PC-9 (cell line): ENCODE results near the gene USP21. TPM values are rescaled to one million over a fixed set of nuclear protein-coding genes. Genes with fewer than 3 reads are reported as not detected.
A peak's percentile ranks its signal among the peaks of the same experiment; 100 is the strongest.

ENCODE experiments used
- BruUV-seq: library from RNA; stranded (reverse); fragments of 400-500 nt; replicated peaks from 2 replicates; lab custom pipeline; 2021; lab: Mats Ljungman, UMichigan
- CTCF ChIA-PET: fragments of 300-600 bp; sonication (Branson Sonifier 250); formaldehyde crosslinking; loops from one replicate; lab custom pipeline; 2022; ENCODE audit warnings: antibody characterized with exemption; lab: Charles Lee
- POLR2A ChIA-PET: fragments of 300-600 bp; sonication (Branson Sonifier 250); formaldehyde crosslinking; loops from one replicate; lab custom pipeline; 2022; ENCODE audit warnings: antibody characterized with exemption; ENCODE audit not compliant: unreplicated experiment; lab: Charles Lee
- DNase-seq, 2 experiments: peaks; one replicate each; pipeline versions ENCODE4 v3.0.0 to v3.0.0-alpha.2; 2015 to 2022; ENCODE audit warnings: mixed read lengths in 1 of 2
- H2AFZ ChIP-seq: fragments of 200-600 bp; sonication (generic); 2 replicates; pipeline ENCODE4 v1.8.1; 2017; ENCODE audit warnings: antibody characterized with exemption
- H3F3A ChIP-seq: fragments of 200-600 bp; sonication (generic); 2 replicates; pipeline ENCODE4 v1.8.1; 2017; ENCODE audit warnings: antibody characterized with exemption, mild to moderate bottlenecking, low read depth; ENCODE audit not compliant: insufficient read depth
- H3K27ac ChIP-seq: fragments of 200-600 bp; sonication (generic); 2 replicates; pipeline ENCODE4 v1.6.1; 2016; ENCODE audit warnings: mixed run types
- H3K27me3 ChIP-seq: fragments of 200-600 bp; sonication (generic); 2 replicates; pipeline ENCODE4 v1.6.1; 2016; ENCODE audit warnings: low read depth, mixed run types; ENCODE audit not compliant: insufficient read depth
- H3K36me3 ChIP-seq: fragments of 200-600 bp; sonication (generic); 2 replicates; pipeline ENCODE4 v1.6.1; 2016; ENCODE audit warnings: low read depth, mixed run types
- H3K4me1 ChIP-seq: fragments of 200-600 bp; sonication (generic); replicated peaks from 2 replicates; pipeline ENCODE4 v1.6.1; 2016; ENCODE audit warnings: mixed run types; ENCODE audit not compliant: insufficient read depth
- H3K4me2 ChIP-seq: fragments of 200-600 bp; sonication (generic); 2 replicates; pipeline ENCODE4 v1.6.1; 2017; ENCODE audit warnings: mixed run types
- H3K4me3 ChIP-seq: fragments of 200-600 bp; sonication (generic); 2 replicates; pipeline ENCODE4 v1.6.1; 2016; ENCODE audit warnings: mixed run types
- H3K79me2 ChIP-seq: fragments of 200-600 bp; sonication (generic); 2 replicates; pipeline ENCODE4 v1.6.1; 2017; ENCODE audit warnings: low read depth, mixed run types
- H3K9me2 ChIP-seq: fragments of 200-600 bp; sonication (generic); 2 replicates; pipeline ENCODE4 v1.8.1; 2017; ENCODE audit warnings: mild to moderate bottlenecking; ENCODE audit not compliant: insufficient read depth
- H3K9me3 ChIP-seq: fragments of 200-600 bp; sonication (generic); 2 replicates; pipeline ENCODE4 v1.8.1; 2016; ENCODE audit warnings: low read depth; ENCODE audit not compliant: insufficient read depth
- H4K20me1 ChIP-seq: fragments of 200-600 bp; sonication (generic); 2 replicates; pipeline ENCODE4 v1.8.1; 2017; ENCODE audit not compliant: insufficient read depth
- CTCF ChIP-seq: fragments of 200-600 bp; sonication (generic); conservative IDR thresholded peaks from 2 replicates; pipeline ENCODE4 v1.6.1; 2017; ENCODE audit warnings: mixed run types, antibody characterized with exemption, mild to moderate bottlenecking, moderate library complexity
- EZH2 ChIP-seq: fragments of 200-600 bp; sonication (generic); IDR thresholded peaks from 2 replicates; pipeline ENCODE4 v1.8.0; 2017; ENCODE audit warnings: antibody characterized with exemption, low read depth
- intact Hi-C: fragments of 100-400 bp; cut with micrococcal nuclease; formaldehyde crosslinking; loops from one replicate; pipeline ENCODE4 v1.10.0; 2022; ENCODE audit not compliant: unreplicated experiment
- total RNA-seq: library from RNA; stranded (reverse); gene quantifications from 2 replicates; pipeline ENCODE4 v1.2.3, GENCODE V29; 2021

USP21 gene
- total RNA-seq, 1 experiment from 2014 or later, result 34.8 TPM

- H3K27ac ChIP-seq, result peak overlapping the region; percentile 91
- 0 out of 2 replicates have a peak, but pooled peaks cover 5% of the 10 kb centered on the region for H3K36me3 ChIP-seq
- peaks cover 33% of the 10 kb centered on the region for H3K4me1 ChIP-seq
- DNase-seq, result no peak
- no peaks in the 10 kb centered on the region for H3K27me3 ChIP-seq
- peaks cover 49% of the 10 kb centered on the region for H3K79me2 ChIP-seq
- H3K9me3 ChIP-seq, result no peaks in the 10 kb centered on the region
- peak overlapping the region; percentile 66 for H3K4me3 ChIP-seq
- H2AFZ ChIP-seq, result peak overlapping the region; percentile 90
- peaks cover 62% of the 10 kb centered on the region for H3F3A ChIP-seq
- POLR2A ChIA-PET, result interaction anchor here (0.6 to 0.7 kb wide), 4 partner anchors 12 to 92 kb away, joined by 3 to 6 read pairs (median 3); partner anchors contain the start of genes B4GALT3 and TOMM40L
- BruUV-seq, result no TSS peak
- H3K9me2 ChIP-seq, result no peaks in the 10 kb centered on the region
- H3K4me2 ChIP-seq, result peak overlapping the region; percentile 84
- intact Hi-C loops, result loop anchor here (1.0 to 10.0 kb wide), 3 partner anchors 34 to 138 kb away; partner anchors contain the start of genes B4GALT3 and KLHDC9
- H4K20me1 ChIP-seq, result no peaks in the 10 kb centered on the region; the same call in 1 of the 2 replicates
- TF ChIP-seq EZH2, result no peak
- TF ChIP-seq CTCF, result no peak; the same call in 1 of the 2 replicates
- CTCF ChIA-PET, result interaction anchor here (0.6 to 0.7 kb wide), 2 partner anchors 18 to 30 kb away, joined by 3 read pairs; no protein-coding TSS in a partner anchor
Measured at GRCh38 chr1:161133220-161133740, 26.0 kb upstream of the USP21 start.

- Histone ChIP-seq H2AFZ (no peak overlapping the region), H3K27ac (no peak overlapping the region), H4K20me1 (peaks cover 3% of the 10 kb centered on the region; the same call in 1 of the 2 replicates), H3K36me3 (no peaks in the 10 kb centered on the region), H3K4me3 (no peak overlapping the region), H3F3A (peaks cover 52% of the 10 kb centered on the region), H3K27me3 (no peaks in the 10 kb centered on the region), H3K4me2 (no peak overlapping the region), H3K9me2 (no peaks in the 10 kb centered on the region), H3K4me1 (peaks cover 24% of the 10 kb centered on the region), H3K9me3 (no peaks in the 10 kb centered on the region), H3K79me2 (peaks cover 31% of the 10 kb centered on the region)
- BruUV-seq, result no TSS peak
- intact Hi-C loops, result loop anchor here (2.0 to 10.0 kb wide), 3 partner anchors 143 to 457 kb away; no protein-coding TSS in a partner anchor
- no peak for DNase-seq
- ChIA-PET POLR2A (no interaction called here), CTCF (no interaction called here)
- no peak for TF ChIP-seq EZH2
- TF ChIP-seq CTCF, result no peak
Measured at GRCh38 chr1:161137881-161138280, 21.4 kb upstream of the USP21 start.

GRCh38 chr1:161138431-161138830, 20.9 kb upstream of the USP21 start:
- no peak overlapping the region for H3K27ac ChIP-seq
- H3K36me3 ChIP-seq, result no peaks in the 10 kb centered on the region
- no peak overlapping the region for H3K4me3 ChIP-seq
- H3K4me2 ChIP-seq, result no peak overlapping the region
- H3K9me2 ChIP-seq, result no peaks in the 10 kb centered on the region
- peaks cover 30% of the 10 kb centered on the region for H3K79me2 ChIP-seq
- H3K4me1 ChIP-seq, result peaks cover 24% of the 10 kb centered on the region
- CTCF ChIA-PET, result no interaction called here
- no TSS peak for BruUV-seq
- TF ChIP-seq CTCF, result no peak
- TF ChIP-seq EZH2, result no peak
- no peaks in the 10 kb centered on the region for H3K27me3 ChIP-seq
- peaks cover 46% of the 10 kb centered on the region for H3F3A ChIP-seq
- H2AFZ ChIP-seq, result no peak overlapping the region
- intact Hi-C loops, result loop anchor here (2.0 to 10.0 kb wide), 3 partner anchors 144 to 458 kb away; no protein-coding TSS in a partner anchor
- no peaks in the 10 kb centered on the region for H3K9me3 ChIP-seq
- peaks cover 3% of the 10 kb centered on the region; the same call in 1 of the 2 replicates for H4K20me1 ChIP-seq
- DNase-seq, result no peak
- POLR2A ChIA-PET, result interaction anchor here (0.5 kb wide), 1 partner anchor 991 kb away, joined by 3 read pairs; no protein-coding TSS in a partner anchor
